GM18511 (cell line): ENCODE measurements around the gene PCDHA13.
"Not testable (repeated sequence)": the region's sequence is repeated elsewhere in the genome, so short reads cannot be mapped to it uniquely, and the experiment has no call there.

Source experiments
- ATAC-seq: cut with Tn5 transposase; IDR thresholded peaks from one replicate; pipeline ENCODE4 v1.9.1; 2021; ENCODE audit warnings: mild to moderate bottlenecking, moderate library complexity; ENCODE audit not compliant: unreplicated experiment

Gene PCDHA13, protein sequence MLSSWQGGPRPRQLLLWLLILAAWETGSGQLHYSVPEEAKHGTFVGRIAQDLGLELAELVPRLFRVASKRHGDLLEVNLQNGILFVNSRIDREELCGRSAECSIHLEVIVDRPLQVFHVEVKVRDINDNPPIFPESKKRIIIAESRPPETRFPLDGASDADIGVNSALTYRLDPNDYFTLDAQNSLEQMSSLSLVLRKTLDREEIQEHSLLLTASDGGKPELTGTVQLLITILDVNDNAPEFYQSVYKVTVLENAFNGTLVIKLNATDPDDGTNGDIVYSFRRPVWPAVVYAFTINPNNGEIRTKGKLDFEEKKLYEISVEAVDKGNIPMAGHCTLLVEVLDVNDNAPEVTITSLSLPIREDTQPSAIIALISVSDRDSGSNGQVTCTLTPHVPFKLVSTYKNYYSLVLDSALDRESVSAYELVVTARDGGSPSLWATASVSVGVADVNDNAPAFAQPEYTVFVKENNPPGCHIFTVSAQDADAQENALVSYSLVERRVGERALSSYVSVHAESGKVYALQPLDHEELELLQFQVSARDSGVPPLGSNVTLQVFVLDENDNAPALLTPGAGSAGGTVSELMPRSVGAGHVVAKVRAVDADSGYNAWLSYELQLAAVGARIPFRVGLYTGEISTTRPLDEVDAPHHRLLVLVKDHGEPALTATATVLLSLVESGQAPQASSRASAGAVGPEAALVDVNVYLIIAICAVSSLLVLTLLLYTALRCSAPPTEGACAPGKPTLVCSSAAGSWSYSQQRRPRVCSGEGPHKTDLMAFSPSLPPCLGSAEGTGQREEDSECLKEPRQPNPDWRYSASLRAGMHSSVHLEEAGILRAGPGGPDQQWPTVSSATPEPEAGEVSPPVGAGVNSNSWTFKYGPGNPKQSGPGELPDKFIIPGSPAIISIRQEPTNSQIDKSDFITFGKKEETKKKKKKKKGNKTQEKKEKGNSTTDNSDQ

GRCh38 chr5:140881889-140882590 lies at the start of gene PCDHA13:
Gene PCDHA13, plus strand, starts transcription at chr5:140882124. Its CDS starts 145 bp downstream, at chr5:140882269.
- ATAC-seq = no peak

DNA sequence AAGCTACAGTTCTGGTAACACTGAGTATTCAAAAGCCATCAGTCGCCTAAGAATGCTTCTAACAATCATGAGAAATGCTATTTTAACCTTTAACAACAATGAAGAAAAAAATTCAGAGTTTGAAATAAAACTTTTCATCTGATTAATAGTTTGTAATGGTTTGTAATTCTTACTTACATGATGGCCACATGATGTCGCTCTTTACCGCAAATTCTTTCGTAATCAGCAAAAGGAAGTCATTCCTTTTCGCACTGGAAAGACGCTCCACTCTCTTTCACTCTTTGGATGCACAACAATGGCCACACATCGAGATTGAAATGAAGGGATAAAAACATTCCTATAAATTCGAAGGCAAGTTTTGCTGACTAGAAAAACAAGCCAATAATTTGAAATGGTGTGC lies 47.9 kb upstream of the PCDHA13 start, which contains the start of gene PCDHA7:
Gene PCDHA7 (plus strand): TSS at position 277 of the 400 bp plus-strand sequence. CDS start 115 bp downstream, at position 392.
- ATAC-seq = no peak

- not testable (repeated sequence) for ATAC-seq
Measured at GRCh38 chr5:140834439-140835008, 47.4 kb upstream of the PCDHA13 start.

- ATAC-seq = no peak
Measured at GRCh38 chr5:140835622-140836510, 46.1 kb upstream of the PCDHA13 start.

GRCh38 chr5:140840978-140841962 lies 40.7 kb upstream of the PCDHA13 start, which contains the start of gene PCDHA8:
Gene PCDHA8, plus strand, starts transcription at chr5:140841187. Its CDS starts 135 bp downstream, at chr5:140841322.
- ATAC-seq = no peak

DNA sequence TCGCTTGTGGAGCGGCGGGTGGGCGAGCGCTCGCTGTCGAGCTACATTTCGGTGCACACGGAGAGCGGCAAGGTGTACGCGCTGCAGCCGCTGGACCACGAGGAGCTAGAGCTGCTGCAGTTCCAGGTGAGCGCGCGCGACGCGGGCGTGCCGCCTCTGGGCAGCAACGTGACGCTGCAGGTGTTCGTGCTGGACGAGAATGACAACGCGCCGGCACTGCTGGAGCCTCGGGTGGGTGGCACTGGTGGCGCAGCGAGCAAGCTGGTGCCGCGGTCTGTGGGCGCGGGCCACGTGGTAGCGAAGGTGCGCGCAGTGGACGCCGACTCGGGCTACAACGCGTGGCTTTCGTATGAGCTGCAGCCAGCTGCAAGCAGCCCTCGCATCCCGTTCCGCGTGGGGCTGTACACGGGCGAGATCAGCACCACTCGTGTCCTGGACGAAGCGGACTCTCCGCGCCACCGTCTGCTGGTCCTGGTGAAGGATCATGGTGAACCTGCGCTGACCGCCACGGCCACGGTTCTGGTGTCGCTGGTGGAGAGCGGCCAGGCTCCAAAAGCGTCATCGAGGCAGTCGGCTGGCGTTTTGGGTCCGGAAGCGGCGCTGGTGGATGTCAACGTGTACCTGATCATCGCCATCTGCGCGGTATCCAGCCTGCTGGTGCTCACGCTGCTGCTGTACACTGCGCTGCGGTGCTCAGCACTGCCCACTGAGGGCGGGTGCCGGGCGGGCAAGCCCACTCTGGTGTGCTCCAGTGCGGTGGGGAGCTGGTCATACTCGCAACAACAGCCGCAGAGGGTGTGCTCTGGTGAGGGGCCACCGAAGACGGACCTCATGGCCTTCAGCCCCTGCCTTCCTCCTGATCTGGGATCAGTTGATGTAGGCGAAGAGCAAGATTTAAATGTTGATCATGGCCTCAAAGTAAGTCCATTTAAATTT lies 38.9 kb upstream of the PCDHA13 start:
- ATAC-seq = no peak

DNA sequence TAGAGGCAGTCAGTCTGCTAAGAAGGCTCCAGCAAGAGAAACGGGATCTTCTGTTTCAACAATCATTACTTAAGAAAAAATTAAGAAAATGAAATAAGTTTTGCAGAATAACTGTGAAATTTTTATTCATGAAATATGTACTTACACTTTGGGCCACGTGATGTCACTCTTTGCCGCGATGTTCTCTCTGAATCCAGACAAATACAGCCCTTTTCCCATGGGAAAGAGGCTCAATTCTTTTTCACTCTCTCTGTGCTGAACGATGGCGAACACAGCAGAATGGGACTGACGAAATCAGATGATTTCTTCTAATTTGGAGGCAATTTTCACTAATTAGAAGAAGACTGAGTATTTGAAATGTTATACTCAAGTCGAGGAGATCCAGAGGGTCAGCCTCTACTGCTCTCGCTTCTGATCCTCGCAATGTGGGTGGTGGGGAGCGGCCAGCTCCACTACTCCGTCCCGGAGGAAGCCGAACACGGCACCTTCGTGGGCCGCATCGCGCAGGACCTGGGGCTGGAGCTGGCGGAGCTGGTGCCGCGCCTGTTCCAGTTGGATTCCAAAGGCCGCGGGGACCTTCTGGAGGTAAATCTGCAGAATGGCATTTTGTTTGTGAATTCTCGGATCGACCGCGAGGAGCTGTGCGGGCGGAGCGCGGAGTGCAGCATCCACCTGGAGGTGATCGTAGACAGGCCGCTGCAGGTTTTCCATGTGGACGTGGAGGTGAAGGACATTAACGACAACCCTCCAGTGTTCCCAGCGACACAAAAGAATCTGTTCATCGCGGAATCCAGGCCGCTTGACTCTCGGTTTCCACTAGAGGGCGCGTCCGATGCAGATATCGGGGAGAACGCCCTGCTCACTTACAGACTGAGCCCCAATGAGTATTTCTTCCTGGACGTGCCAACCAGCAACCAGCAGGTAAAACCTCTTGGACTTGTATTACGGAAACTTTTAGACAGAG lies 33.5 kb upstream of the PCDHA13 start, which contains the start of gene PCDHA9:
Gene PCDHA9 (plus strand): TSS at position 244 of the 964 bp plus-strand sequence. CDS start 114 bp downstream, at position 358.
- not testable (repeated sequence) for ATAC-seq

DNA sequence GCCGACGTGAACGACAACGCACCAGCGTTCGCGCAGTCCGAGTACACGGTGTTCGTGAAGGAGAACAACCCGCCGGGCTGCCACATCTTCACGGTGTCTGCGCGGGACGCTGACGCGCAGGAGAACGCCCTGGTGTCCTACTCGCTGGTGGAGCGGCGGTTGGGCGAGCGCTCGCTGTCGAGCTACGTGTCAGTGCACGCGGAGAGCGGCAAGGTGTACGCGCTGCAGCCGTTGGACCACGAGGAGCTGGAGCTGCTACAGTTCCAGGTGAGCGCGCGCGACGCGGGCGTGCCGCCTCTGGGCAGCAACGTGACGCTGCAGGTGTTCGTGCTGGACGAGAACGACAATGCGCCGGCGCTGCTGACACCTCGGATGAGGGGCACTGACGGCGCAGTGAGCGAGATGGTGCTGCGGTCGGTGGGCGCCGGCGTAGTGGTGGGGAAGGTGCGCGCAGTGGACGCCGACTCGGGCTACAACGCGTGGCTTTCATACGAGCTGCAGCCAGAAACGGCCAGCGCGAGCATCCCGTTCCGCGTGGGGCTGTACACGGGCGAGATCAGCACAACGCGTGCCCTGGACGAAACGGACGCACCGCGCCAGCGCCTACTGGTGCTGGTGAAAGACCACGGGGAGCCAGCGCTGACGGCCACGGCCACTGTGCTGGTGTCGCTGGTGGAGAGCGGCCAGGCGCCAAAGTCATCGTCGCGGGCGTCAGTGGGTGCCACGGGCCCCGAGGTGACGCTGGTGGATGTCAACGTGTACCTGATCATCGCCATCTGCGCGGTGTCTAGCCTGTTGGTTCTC lies 31.9 kb upstream of the PCDHA13 start:
- not testable (repeated sequence) for ATAC-seq

GRCh38 chr5:140855772-140856674 lies 25.9 kb upstream of the PCDHA13 start, which contains the start of gene PCDHA10:
Gene PCDHA10, plus strand, starts transcription at chr5:140855897. Its CDS starts 152 bp downstream, at chr5:140856049.
- no peak for ATAC-seq

- ATAC-seq = no peak
Measured at GRCh38 chr5:140857177-140857986, 24.5 kb upstream of the PCDHA13 start.

DNA sequence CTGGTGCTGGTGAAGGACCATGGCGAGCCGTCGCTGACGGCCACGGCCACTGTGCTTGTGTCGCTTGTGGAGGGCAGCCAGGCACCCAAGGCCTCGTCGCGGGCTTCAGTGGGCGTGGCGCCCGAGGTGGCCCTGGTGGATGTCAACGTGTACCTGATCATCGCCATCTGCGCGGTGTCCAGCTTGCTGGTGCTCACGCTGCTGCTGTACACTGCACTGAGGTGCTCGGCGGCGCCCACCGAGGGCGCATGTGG lies 24.0 kb upstream of the PCDHA13 start:
- ATAC-seq = no peak

GRCh38 chr5:140862441-140863295 lies 19.3 kb upstream of the PCDHA13 start:
- no peak for ATAC-seq
